NCI-H69 (cell line): ENCODE data around the gene SESN3.
"Not testable (repeated sequence)": the region's sequence is repeated elsewhere in the genome, so short reads cannot be mapped to it uniquely, and the experiment has no call there.

Source experiments
- DNase-seq: peaks from one replicate; lab custom pipeline; 2025; lab: John Stamatoyannopoulos, UW

SESN3 gene

DNA sequence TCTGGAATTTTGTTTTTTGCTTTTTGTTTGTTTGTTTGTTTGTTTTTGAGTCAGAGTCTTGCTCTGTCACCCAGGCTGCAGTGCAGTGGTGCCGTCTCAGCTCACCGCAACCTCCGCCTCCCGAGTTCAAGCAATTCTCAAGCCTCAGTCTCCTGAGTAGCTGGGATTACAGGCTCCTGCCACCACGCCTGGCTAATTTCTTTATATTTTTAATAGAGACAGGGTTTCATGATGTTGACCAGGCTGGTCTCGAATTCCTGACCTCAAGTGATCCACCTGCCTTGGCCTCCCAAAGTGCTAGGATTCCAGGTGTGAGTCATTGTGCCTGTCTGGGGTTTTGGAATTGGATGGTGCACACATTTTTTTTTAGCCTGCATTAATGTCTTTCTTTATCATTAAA, 20.9 kb upstream of the SESN3 start:
- DNase-seq, result peak; percentile 44

DNA sequence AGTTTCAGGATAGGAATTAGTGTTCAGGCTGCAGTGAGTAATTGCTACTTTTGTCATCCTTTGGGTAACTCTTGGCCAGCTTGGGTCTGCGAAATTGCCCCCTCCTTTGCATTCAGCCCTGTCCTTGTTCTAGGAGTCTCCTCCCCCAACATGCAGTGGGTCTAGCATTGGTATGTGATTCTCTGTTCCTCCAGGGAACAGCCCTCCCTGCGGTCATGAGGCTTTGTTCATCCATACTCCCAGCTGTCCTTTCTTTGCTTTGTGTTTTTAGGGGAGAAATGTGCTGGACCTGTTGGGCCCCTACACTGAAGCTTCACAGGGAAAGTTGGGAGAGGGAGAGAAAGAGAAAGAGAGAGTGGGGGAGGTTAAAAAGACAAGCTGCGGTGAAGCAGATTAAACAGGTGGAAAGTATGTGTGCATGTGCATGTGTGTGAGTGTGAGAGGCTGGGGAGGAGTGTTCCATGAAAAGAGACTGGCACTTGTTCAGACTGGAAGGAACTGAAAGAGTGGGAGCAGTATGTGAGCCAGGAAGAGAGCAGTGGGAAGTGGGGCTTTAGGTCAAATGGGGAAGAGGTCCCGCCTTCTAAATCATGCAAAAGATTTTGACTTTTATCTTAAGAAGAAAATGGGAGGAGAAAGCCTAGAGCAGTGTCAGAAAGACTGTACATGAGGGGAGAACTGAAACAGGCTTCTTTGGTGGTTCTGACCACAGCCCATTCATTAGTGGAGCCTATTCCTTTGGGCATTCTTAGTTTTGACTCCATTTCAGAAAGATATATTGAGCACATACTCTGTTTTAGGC, 17.9 kb upstream of the SESN3 start:
- peak; percentile 71 for DNase-seq

DNA sequence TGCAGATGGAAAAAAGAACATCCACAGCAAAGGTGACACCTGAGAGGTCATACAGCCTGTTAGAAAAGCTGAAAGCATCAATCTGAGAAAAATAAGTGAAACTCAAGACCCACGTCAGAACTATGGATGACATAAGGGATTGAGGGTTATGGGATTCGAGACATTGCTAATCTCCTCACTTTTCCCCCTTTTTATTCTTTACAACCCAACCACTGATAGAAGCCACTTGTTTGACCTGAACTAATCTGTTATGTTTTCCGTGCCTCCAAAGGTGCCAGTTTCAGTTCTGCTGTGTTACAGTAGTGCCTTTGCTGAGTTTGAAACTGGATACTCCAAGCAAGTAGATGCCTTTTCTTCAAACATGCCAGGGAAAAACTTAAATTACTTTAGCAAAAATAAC, 16.9 kb upstream of the SESN3 start:
- peak; percentile 58 for DNase-seq

DNA sequence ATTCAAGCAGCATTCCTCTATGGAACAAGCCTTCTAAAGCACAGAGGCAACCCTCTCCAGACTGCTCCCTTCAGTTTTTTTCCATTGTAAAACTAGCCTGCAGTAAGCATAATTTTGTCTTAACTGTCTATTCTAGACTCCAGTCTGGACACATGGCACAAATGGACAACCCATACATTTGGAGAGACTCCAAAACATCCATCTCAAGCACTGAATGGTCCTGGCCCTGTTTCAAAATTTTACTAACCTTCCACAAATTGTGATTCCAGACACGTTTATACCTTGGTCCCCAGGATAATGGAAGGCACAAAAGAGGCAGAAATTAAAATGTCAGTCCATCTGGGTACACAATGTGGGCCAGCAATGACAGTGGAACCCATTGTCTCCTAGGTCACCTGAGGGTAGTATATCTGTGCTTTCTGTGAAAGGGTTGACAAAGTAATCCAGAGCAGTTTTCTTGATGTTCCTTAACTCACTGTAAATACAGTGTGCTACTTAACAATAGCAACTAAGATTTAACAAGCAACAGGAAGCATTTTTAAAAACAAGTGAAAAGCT, 16.2 kb upstream of the SESN3 start:
- DNase-seq, result peak; percentile 97

DNA sequence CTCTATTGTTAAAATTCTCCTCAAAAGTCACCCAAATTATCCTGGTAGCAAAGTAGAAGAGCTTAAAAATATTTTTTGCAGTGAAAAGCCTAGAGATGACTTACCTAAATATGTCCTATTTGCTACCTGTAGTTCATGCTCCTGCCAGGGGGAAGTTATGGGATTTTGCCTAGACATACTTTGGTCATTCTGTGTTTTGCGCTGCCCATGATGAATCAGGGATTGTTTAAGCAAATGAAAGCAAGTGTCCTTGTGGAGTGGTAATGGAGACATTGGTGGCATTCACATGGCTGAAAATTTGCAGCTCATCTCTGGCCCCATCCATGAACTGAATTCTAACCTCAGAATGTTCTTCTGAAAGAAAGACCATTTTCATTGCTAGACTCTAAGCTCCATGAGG, 14.6 kb upstream of the SESN3 start:
- no peak for DNase-seq

DNA sequence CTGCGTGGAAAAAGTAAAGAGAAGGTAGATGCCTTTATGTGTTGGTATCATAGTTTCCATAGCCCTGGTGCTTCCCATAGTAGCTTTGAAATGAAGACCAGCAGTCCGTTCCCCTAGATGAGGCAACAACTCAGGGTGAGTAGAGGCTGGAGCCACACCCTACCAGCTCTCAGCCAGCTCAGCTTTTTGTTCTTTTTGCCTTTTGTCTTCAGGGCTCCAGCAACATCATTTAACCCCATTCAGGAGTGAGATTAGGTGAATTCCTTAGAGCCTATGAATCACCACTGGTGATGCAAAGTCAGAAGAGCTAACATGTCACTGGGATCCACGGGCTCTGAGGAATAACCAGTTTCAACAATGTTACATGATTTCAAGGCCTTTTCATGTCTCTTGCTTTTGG, 14.0 kb upstream of the SESN3 start:
- DNase-seq, result peak; percentile 37

DNA sequence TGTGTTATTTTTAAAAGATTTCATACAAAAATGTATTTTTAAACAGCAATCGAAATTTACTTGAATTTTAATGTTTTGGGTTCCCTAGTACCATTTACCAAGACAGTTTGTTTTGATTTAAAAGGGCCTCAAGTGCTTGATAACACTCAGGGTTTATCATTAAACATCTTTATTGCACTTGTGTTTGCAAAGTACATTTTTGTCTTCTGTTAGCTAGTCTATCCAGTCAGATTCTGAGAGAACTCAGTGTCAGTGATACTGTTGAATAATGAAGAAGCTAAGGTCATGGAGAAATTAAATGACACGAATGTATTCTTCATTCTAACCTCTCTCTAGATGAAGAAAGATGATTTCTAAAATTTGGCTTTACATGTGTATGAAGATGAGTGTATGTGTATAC, 12.7 kb upstream of the SESN3 start:
- no peak for DNase-seq

DNA sequence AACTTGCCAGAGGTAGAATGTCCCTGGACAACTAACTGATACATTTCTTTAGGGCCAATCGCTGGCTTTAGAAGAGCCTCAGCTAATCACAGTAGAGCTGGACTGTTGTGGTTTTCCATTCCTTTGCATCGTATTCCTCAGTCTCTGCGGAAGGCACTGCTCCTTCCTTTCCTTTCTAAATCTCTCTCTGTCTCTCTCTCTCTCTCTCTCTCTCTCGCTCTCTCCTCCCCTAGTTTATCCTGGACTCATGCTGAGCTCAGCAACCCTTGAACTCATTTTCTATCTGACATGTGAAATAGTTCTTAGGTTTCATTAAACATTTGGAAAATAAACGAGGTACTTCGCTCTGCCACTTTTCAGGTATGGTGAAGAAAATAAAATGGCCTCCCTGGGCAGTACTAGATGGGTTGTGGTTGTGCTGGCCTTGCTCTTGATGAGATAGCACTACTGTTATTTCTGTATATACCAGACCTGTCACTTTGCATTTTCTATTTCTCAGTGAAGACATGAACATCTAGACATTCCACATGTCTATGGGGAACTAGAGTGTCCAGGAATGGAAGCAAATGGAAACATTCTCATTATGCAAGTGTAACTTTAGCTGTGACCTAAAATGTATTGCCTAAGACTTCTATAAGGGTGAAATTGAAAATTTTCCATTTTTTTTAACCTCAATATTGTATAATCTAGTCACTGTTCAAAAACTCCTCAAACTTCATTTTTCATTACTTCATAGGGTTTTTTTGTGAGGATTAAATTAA, 12.0 kb upstream of the SESN3 start:
- no peak for DNase-seq

DNA sequence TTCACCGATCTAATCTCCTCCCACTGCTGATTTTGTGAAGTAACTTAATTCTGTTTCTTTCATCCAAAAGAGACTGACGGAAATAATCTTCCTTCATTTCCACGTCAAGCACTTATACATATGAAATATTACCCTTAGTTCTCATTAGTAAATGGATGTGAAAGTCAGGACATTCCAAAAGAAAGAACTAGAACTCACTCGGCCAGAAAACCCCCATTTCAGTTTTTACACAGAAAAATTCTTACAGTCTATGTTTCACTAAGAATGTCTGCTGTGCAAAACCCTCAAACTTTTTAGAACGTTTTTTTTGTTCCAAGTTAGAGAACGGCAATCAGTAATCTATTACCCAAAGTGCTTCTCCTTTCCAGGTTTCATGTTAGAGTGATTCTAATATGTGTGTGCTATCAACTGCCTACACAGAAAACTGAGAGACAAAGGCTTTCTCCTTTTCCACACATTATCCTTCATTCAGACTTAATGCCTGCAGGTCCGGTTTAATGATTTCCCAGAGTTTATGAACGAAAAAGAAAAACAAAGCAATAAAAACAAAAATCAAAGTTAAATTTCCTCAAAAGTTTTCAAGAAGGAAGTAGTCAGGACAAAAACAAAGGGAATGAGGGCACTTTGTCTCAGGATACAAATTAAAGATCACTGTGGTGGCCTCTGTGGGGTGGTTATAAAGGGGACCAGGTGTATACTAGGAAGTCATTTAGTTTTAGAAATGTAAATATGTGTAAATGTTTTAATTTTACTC, 11.3 kb upstream of the SESN3 start:
- no peak for DNase-seq

DNA sequence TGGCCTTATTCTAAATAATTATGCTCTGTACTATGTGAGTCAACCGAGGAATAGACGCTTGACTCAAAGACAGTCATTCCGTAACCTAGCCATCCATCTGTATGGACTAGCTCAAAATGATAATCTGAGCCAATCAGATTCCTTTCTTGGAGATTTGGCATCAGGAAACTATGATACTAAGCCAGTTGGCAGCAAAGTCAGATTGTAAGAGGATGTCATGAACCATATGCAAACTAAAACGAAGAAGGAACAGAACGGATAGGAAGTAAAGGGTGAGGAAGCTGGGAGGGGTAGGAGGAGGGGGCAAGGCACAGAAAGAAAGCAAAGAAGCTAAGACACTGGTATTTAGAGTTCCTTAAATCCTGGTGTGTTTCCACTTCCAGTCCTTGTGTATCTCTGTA, 10.7 kb upstream of the SESN3 start:
- DNase-seq, result no peak

DNA sequence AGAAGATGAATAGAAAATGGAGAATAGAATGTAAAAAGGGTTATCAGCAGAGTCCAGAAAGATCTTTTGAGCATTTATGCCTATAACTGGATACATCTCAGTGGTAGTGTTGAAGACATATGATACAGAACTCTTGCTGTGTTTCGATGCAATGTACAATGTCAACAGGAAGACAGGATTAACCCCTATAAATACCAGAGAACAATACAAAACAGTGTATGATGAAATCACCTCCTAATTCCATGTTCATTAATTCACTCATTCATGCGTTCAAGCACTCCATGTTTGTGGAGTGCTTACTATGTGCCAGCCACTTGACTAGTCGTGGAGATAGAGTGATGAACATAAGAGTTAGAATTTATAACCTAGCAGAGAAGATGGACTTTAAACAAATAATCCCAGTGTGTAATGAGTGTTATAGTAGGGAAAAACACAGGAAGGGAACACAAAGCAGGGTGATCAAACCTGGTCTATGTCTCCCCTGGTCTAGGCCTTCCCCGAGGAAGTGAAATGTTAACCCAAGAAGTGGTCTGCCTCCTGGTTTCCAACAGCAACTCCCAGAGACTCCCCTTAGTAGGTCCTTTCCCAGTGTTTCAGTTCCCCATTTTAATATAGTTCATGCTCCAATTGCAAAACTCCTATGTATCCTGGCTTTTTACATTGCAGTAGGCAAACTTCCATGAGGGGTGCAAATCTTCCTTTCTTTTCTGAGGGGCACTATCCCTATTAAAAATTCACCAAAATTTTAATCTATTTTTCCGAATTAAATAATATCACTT, 9.1 kb upstream of the SESN3 start:
- DNase-seq, result peak; percentile 28

DNA sequence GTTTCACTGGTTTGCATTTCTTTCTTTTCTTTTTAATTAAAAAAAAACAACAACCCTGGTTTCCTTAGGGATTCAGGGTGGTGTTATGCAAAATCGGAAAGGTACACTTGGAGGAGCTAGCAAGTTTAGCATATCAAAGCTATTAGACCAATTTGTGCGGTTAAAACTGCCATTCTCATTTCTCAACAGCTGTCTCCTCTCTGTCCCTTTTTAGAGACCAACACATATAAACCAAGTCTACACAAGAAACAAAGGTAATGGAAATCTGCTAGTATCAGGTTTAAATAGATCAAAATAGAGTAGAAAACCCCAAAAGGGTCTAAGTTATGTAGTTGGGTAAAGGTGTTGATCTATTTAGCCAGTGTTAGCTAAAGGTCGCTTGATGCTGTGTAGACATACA, 1.7 kb upstream of the SESN3 start:
- DNase-seq, result peak; percentile 66

DNA sequence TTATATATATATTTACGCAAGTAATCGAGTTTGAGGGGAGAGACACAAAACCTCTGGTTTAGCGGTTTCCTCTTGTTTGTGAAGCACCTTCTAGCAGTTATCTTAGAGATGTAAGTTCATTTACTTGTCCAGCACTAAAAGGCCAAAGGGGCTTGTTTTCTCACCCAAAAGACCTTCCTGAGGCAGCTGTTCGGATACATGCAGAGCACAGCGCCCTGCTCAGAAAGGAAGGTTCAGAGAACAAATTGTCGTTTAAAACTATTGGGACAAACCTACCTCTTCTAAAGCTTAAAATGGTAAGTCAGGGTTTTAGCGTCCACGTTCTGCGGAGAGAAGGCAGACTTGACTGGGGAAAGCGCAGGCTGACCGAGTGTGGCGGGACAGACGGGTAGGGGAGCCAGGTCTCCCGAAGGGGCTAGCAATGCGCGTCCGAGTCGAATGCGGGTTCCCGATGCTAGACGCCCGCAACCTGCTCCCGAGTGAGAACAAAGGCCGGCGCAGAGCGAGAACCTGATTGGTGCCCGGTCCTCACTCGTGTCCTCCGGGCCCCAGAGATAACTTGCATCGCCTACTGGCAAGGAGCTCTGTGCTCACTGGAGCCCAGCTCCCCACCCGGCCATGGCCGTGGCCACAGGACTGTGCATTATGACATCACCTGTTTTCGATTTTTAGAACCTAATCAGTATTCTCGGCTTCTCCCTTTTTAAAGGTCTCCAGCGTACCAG, 1.0 kb upstream of the SESN3 start:
- peak; percentile 96 for DNase-seq

DNA sequence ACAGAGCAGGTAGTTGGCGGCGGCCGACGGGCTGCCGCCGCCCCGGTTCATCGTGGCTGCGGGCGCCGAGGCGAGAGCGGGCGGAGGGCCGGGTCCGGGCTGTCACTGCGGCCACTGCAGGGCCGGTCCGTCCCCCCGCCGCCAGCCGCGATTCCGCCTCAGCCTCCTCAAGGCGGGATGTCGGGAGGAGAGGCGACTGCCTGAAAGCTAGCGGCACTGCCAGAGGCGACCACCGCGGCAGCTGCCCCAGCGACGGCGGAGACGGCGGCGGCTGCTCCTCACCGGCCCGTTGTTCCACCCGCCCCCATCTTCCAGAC, 234 bp downstream of the SESN3 start:
- DNase-seq, result no peak

DNA sequence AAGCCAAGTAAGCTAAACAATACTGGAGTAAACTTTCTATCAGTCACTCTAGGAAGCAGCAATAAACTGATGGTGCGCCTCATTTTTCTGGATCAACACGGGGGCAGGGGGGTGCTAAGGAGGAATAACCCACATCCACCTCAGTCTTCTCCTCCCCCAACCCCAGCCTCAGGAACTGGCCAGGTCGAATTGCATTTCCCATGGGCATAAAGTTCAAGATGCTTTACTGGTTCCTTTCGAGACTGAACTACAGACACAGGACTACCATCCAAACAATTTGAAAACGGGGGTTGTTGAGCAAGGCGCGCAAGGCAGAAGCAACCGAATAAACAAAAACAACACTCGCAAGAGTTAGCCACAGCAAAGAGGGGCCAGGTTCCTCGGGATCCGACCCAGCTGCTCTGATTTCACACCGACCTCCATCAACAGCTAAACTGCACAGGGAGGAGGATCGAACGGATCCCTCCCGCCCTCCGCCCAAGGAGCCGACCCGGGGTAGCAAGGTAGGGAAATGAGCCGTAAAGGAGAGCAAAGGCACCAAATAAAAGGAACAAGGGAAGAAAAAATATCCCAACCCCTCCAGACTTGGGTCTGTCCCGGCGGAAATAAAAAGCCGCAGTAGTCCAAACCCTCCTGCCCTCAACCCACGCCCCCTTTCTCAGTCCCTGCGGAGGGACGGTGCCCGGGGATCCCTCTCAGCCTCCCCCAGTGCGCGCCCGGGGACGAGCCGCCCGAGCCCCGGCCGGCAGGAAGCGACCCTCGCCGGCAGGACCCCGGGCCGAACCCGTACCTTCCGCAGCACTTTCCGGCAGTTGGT, 801 bp downstream of the SESN3 start:
- DNase-seq, result peak; percentile 82

DNA sequence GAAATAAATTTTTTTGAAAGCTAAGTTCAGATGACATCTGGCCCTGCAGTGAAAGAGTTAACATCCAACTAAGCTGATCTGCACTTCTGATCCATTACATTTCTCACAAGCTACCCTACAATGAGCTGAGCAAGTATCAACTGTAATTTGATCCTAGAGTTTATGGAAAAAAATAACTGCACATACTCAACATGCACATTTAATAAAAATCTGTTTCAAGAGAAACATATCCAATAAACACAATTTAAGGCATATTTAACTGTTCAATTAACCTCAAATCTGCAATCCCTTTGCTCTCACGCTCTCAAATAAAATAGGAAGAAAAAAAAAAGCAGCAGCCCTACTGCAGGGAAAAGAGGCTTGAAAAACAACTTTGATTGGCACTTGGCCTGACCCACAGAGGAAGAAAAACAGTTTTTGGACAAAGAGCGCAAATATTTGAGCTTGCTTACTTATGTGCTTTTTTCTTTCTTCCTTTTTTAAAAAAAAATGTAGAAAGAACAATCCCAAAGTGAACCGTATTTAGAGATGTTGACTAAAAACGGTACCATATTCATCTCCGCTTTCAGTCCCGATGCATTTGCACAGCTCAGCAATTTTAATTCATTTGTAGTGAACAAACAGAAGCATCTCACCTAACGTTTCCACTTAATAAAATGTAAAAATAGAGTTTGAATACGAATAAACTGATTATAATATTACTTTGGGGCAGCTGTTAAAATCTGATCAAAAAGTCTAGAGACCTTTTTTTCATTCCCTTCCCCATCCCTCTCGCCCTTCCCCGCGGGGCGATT, 1.6 kb downstream of the SESN3 start:
- peak; percentile 74 for DNase-seq

DNA sequence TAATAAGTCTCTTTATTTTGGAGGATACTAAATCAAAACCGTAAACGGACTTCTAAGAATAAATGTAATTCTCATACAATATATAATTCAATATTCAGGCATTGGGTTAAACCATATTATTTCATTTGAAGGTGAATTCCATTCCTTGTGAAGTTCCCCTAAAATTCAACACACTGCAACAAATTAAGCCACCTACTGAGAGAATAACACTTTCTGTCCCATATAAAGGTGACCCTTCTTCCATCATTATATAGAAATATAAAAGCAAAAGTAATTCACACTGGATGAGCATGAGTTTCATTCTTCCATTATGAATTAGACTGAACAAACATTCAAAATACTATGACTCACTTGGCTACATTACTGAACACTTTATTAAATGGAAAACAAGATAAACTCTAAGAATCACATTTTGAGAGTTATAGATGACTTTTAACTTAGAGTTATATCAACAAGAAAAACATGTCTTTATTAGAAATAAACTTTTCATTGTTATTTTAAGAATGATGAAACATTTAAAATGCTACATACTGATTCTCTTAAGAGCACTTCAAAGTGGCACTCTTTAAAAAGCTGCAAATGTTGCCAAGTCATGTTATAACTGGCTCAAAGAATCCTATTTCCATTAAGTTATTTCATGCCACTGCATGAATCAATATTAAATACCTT, 2.8 kb downstream of the SESN3 start:
- peak; percentile 28 for DNase-seq

DNA sequence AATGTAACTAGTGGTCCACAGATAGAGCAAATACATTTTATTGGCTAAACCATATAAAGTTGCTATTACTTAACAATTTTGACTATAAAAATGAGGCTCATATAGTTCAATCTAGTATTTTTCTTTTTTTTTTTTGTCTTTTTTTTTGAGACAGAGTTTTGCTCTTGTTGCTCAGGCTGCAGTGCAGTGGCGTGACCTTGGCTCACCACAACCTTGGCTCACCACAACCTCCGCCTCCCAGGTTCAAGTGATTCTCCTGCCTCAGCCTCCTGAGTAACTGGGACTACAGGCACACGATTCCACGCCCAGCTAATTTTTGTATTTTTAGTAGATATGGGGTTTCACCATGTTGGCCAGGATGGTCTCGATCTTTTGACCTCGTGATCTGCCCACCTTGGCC, 3.9 kb downstream of the SESN3 start:
- DNase-seq, result not testable (repeated sequence)

DNA sequence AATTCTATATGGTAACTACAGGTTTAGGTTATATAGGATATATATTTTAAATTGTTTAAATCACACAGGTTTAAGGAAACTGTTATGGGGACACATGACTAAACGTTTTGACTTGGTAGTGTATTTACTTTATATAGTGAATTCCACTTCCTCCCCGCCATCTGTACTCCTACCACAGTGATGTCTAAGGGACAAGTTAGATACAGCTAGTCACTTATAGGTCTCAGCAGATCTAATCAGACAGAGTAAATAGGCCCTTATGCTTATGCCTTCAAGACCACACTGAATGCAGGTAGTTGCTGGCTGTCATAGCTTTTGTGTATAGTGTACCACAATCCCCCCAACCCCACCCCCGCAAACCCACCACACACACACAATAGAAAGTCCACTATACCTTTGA, 8.2 kb downstream of the SESN3 start:
- peak; percentile 68 for DNase-seq
